ENCODE data around the gene BIRC7.
A peak's percentile ranks its signal among the peaks of the same experiment; 100 is the strongest.
"Not testable (repeated sequence)": the region's sequence is repeated elsewhere in the genome, so short reads cannot be mapped to it uniquely, and the experiment has no call there.

GRCh38 chr20:63251350-63251749 is 15.6 kb downstream of the BIRC7 start:
- not testable (repeated sequence) for TF ChIP-seq POLR2A (IDR thresholded peaks at IDR 0.05)
- TF ChIP-seq CTCF (IDR thresholded peaks at IDR 0.05): peak in 2 of 4 donors; percentile 6 to 21

All from right lobe of liver (tissue), 4 donors.